Measurements from ENCODE around the gene ARRB2. TPM values are rescaled to one million over a fixed set of nuclear protein-coding genes. Genes with fewer than 3 reads are reported as not detected.

The ARRB2 gene
- total RNA-seq, 1 donor from 2014 or later: 33.3 TPM

DNA sequence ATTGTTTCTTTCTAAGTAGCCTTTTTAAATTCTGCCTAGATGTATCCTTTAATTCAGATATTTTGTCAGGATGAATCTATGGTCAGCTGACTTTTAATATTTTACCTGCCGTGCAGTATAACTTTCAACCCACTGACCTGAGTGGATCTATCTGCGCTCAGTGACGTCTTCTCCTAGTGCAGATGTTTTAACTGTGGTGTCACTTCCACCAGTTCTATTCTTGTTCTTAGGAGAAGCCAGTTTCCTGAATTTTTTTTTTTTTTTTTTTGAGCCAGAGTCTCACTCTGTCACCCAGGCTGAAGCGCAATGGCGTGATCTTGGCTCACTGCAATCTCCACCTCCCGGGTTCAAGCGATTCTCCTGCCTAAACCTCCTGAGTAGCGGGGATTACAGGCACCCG lies 56.3 kb downstream of the ARRB2 start:
- H3K4me3 ChIP-seq: no peak overlapping the region
- no peaks in the 10 kb centered on the region for H3K27me3 ChIP-seq
- H3K27ac ChIP-seq: no peak overlapping the region
- H3K4me2 ChIP-seq: no peak overlapping the region
- no peak overlapping the region for H2AFZ ChIP-seq (replicated peaks)
- no peaks in the 10 kb centered on the region for H3K36me3 ChIP-seq
- Mint-ChIP-seq H3K4me1 (no peaks in the 10 kb centered on the region), H3K27me3 (ENCODE audit: insufficient read depth, low read depth) (peaks cover 3% of the 10 kb centered on the region), H3K9me3 (no peaks in the 10 kb centered on the region), H3K36me3 (no peaks in the 10 kb centered on the region), H3K27ac (no peak overlapping the region), H3K4me3 (no peak overlapping the region)
- H4K20me1 ChIP-seq (ENCODE audit: low read depth): no peaks in the 10 kb centered on the region
- no peak overlapping the region for H3K9ac ChIP-seq
- H3F3A ChIP-seq (ENCODE audit: low read depth): peaks cover 4% of the 10 kb centered on the region
- TF ChIP-seq, protein P1, sequence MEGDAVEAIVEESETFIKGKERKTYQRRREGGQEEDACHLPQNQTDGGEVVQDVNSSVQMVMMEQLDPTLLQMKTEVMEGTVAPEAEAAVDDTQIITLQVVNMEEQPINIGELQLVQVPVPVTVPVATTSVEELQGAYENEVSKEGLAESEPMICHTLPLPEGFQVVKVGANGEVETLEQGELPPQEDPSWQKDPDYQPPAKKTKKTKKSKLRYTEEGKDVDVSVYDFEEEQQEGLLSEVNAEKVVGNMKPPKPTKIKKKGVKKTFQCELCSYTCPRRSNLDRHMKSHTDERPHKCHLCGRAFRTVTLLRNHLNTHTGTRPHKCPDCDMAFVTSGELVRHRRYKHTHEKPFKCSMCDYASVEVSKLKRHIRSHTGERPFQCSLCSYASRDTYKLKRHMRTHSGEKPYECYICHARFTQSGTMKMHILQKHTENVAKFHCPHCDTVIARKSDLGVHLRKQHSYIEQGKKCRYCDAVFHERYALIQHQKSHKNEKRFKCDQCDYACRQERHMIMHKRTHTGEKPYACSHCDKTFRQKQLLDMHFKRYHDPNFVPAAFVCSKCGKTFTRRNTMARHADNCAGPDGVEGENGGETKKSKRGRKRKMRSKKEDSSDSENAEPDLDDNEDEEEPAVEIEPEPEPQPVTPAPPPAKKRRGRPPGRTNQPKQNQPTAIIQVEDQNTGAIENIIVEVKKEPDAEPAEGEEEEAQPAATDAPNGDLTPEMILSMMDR (IDR thresholded peaks at IDR 0.05): no peak
- no peak for TF ChIP-seq EZH2phosphoT487 (IDR thresholded peaks at IDR 0.05)
- TF ChIP-seq EZH2 (IDR thresholded peaks at IDR 0.05): no peak
- H3K9me3 ChIP-seq (ENCODE audit: low read depth): no peaks in the 10 kb centered on the region
- DNase-seq (ENCODE audit: low spot score): no peak
- H3K79me2 ChIP-seq (ENCODE audit: low read depth): no peaks in the 10 kb centered on the region
- H3K4me1 ChIP-seq: no peaks in the 10 kb centered on the region

DNA sequence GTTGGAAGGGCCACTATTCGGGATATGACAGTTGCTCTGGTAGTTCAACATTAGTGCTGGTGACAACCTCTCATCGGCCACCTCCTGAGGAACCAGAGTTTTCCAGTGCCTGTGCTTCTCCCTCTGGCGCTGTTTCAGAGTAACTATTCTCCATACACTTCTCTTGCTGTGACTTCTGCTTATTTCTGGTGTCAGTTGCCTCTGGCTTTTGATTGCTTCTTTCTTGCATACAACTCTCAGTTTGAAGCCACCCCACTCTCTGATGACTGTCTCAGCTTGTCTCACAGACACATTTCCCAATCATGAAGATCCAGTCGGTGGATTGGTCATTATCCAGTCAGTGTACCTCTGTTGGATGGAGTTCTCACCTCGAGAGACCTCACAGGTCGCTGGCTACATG lies 57.9 kb downstream of the ARRB2 start:
- no peak for DNase-seq (ENCODE audit: low spot score)

DNA sequence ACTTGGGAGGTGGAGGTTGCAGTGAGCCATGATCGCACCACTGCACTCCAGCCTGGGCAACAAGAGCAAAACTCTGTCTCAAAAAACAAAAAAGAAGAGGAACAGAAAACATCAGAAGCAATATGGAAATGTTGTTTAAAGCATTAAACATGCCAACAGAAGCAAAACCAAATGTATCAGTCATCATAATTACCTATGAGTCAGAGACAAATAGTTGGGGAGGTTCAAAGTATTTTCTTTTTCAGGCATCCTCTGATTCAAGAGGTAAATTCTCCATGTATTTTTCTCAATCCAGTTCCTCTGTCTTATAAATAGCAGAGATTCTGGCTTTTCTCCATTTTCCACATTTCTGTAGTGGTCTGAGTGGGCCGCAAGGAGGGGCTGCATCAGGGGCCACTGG lies 59.2 kb downstream of the ARRB2 start:
- Histone ChIP-seq H4K20me1 (ENCODE audit: low read depth) (no peaks in the 10 kb centered on the region), H3K4me1 (no peaks in the 10 kb centered on the region), H3K36me3 (no peaks in the 10 kb centered on the region), H3K4me3 (no peak overlapping the region), H3K4me2 (no peak overlapping the region), H2AFZ (replicated peaks) (no peak overlapping the region), H3K9ac (no peak overlapping the region), H3F3A (ENCODE audit: low read depth) (peaks cover 1% of the 10 kb centered on the region), H3K27me3 (no peaks in the 10 kb centered on the region), H3K27ac (no peak overlapping the region), H3K9me3 (ENCODE audit: low read depth) (no peaks in the 10 kb centered on the region), H3K79me2 (ENCODE audit: low read depth) (no peaks in the 10 kb centered on the region)
- Mint-ChIP-seq H3K4me1 (no peaks in the 10 kb centered on the region), H3K27ac (no peak overlapping the region), H3K36me3 (no peaks in the 10 kb centered on the region), H3K4me3 (no peak overlapping the region), H3K27me3 (ENCODE audit: insufficient read depth, low read depth) (peaks cover 9% of the 10 kb centered on the region), H3K9me3 (no peaks in the 10 kb centered on the region)
- no peak for DNase-seq (ENCODE audit: low spot score)
- TF ChIP-seq EZH2 (IDR thresholded peaks at IDR 0.05) (no peak), EZH2phosphoT487 (IDR thresholded peaks at IDR 0.05) (no peak)
- TF ChIP-seq, protein P1 (IDR thresholded peaks at IDR 0.05): no peak

More for the DNA sequence above, 57.9 kb downstream of the ARRB2 start:
- Histone ChIP-seq H3K9me3 (ENCODE audit: low read depth) (no peaks in the 10 kb centered on the region), H3F3A (ENCODE audit: low read depth) (peaks cover 4% of the 10 kb centered on the region), H3K4me1 (no peaks in the 10 kb centered on the region), H3K27ac (no peak overlapping the region), H3K79me2 (ENCODE audit: low read depth) (no peaks in the 10 kb centered on the region), H3K4me3 (no peak overlapping the region), H3K9ac (no peak overlapping the region), H3K36me3 (no peaks in the 10 kb centered on the region), H4K20me1 (ENCODE audit: low read depth) (no peaks in the 10 kb centered on the region), H3K27me3 (no peaks in the 10 kb centered on the region), H3K4me2 (no peak overlapping the region), H2AFZ (replicated peaks) (no peak overlapping the region)
- no peak for TF ChIP-seq EZH2 (IDR thresholded peaks at IDR 0.05)
- TF ChIP-seq, protein P1 (IDR thresholded peaks at IDR 0.05): no peak
- no peak for TF ChIP-seq EZH2phosphoT487 (IDR thresholded peaks at IDR 0.05)
- Mint-ChIP-seq H3K27me3 (ENCODE audit: insufficient read depth, low read depth) (peaks cover 6% of the 10 kb centered on the region), H3K36me3 (no peaks in the 10 kb centered on the region), H3K4me3 (no peak overlapping the region), H3K9me3 (no peaks in the 10 kb centered on the region), H3K27ac (no peak overlapping the region), H3K4me1 (no peaks in the 10 kb centered on the region)

Other genes starting within 250 kb of the ARRB2 start
- 0.34 and 1.7 TPM in 2 replicates for gene SPNS2, start 211.8 kb upstream of the ARRB2 start, total RNA-seq (ENCODE audit: low replicate concordance)
- gene MYBBP1A, start 155.2 kb upstream of the ARRB2 start, total RNA-seq (ENCODE audit: low replicate concordance): 17.4 and 44.6 TPM in 2 replicates
- gene GGT6, start 150.1 kb upstream of the ARRB2 start, total RNA-seq (ENCODE audit: low replicate concordance): not detected in 2 replicates
- 3.0 and 5.2 TPM in 2 replicates for gene SMTNL2, start 126.1 kb upstream of the ARRB2 start, total RNA-seq (ENCODE audit: low replicate concordance)
- gene ALOX15, start 69.0 kb upstream of the ARRB2 start, total RNA-seq (ENCODE audit: low replicate concordance): 0.12 TPM in 1 of 2 replicates, not detected in the other
- gene PELP1, start 6.5 kb upstream of the ARRB2 start, total RNA-seq (ENCODE audit: low replicate concordance): 22.4 and 38.1 TPM in 2 replicates
- gene MED11, start 20.8 kb downstream of the ARRB2 start, total RNA-seq (ENCODE audit: low replicate concordance): 27.3 and 31.6 TPM in 2 replicates
- not detected in 2 replicates for gene ZMYND15, start 29.2 kb downstream of the ARRB2 start, total RNA-seq (ENCODE audit: low replicate concordance)
- 0.21 and 0.43 TPM in 2 replicates for gene CXCL16, start 29.3 kb downstream of the ARRB2 start, total RNA-seq (ENCODE audit: low replicate concordance)
- not detected in 2 replicates for gene TM4SF5, start 61.3 kb downstream of the ARRB2 start, total RNA-seq (ENCODE audit: low replicate concordance)
- gene VMO1, start 75.7 kb downstream of the ARRB2 start, total RNA-seq (ENCODE audit: low replicate concordance): 0.31 TPM in 1 of 2 replicates, not detected in the other
- not detected in 2 replicates for gene GLTPD2, start 78.3 kb downstream of the ARRB2 start, total RNA-seq (ENCODE audit: low replicate concordance)
- gene PSMB6, start 85.5 kb downstream of the ARRB2 start, total RNA-seq (ENCODE audit: low replicate concordance): 144 and 199 TPM in 2 replicates
- gene PLD2, start 96.5 kb downstream of the ARRB2 start, total RNA-seq (ENCODE audit: low replicate concordance): 23.8 and 36.0 TPM in 2 replicates
- 26.2 and 34.6 TPM in 2 replicates for gene MINK1, start 122.7 kb downstream of the ARRB2 start, total RNA-seq (ENCODE audit: low replicate concordance)
- 1.1 and 2.3 TPM in 2 replicates for gene C17orf107, start 188.9 kb downstream of the ARRB2 start, total RNA-seq (ENCODE audit: low replicate concordance)
- gene CHRNE, start 192.5 kb downstream of the ARRB2 start, total RNA-seq (ENCODE audit: low replicate concordance): 0.19 TPM in 1 of 2 replicates, not detected in the other
- gene GP1BA, start 221.6 kb downstream of the ARRB2 start, total RNA-seq (ENCODE audit: low replicate concordance): not detected in 2 replicates
- gene SLC25A11, start 229.4 kb downstream of the ARRB2 start, total RNA-seq (ENCODE audit: low replicate concordance): 35.3 and 61.6 TPM in 2 replicates
- 43.9 and 82.1 TPM in 2 replicates for gene RNF167, start 229.6 kb downstream of the ARRB2 start, total RNA-seq (ENCODE audit: low replicate concordance)
- gene PFN1, start 237.9 kb downstream of the ARRB2 start, total RNA-seq (ENCODE audit: low replicate concordance): 203 and 458 TPM in 2 replicates
- gene ENO3, start 240.5 kb downstream of the ARRB2 start, total RNA-seq (ENCODE audit: low replicate concordance): 20.8 and 24.5 TPM in 2 replicates

Measured in neural progenitor cell (in vitro differentiated cells).